SIG-M5 treated with dmso at 0.1 percent for 504 hours (cell line): ENCODE results near the gene ITFG2.
"Not testable (repeated sequence)": the region's sequence is repeated elsewhere in the genome, so short reads cannot be mapped to it uniquely, and the experiment has no call there.

Experiments
- DNase-seq: peaks from one replicate; lab custom pipeline; 2025; ENCODE audit not compliant: unreplicated experiment; lab: John Stamatoyannopoulos, UW

ITFG2 gene

GRCh38 chr12:2858944-2859421 lies 46.5 kb downstream of the ITFG2 start:
- no peak for DNase-seq

GRCh38 chr12:2860170-2860569 lies 47.7 kb downstream of the ITFG2 start:
- no peak for DNase-seq

- no peak for DNase-seq
Measured at GRCh38 chr12:2862876-2863275, 50.4 kb downstream of the ITFG2 start.

- not testable (repeated sequence) for DNase-seq
Measured at GRCh38 chr12:2863402-2863801, 50.9 kb downstream of the ITFG2 start.

- DNase-seq = no peak
Measured at GRCh38 chr12:2864198-2864597, 51.7 kb downstream of the ITFG2 start.

GRCh38 chr12:2868986-2869632 lies 56.6 kb downstream of the ITFG2 start:
- not testable (repeated sequence) for DNase-seq
